GM12878 (cell line): ENCODE results near the gene PTPRH. TPM values are rescaled to one million over a fixed set of nuclear protein-coding genes. Genes with fewer than 3 reads are reported as not detected.
A peak's percentile ranks its signal among the peaks of the same experiment; 100 is the strongest.

Experiments used
- CHD4 ChIP-seq: fragments of 200-600 bp; sonication (generic); IDR thresholded peaks from 2 replicates; pipeline ENCODE4 v1.6.1; 2016; ENCODE audit warnings: mild to moderate bottlenecking
- EED ChIP-seq: sonication (generic); IDR thresholded peaks from 2 replicates; pipeline ENCODE4 v1.6.1; 2016; ENCODE audit warnings: antibody characterized with exemption, low read depth
- NFYB ChIP-seq: IDR thresholded peaks from 2 replicates; pipeline ENCODE4 v1.6.1; 2011; ENCODE audit warnings: low read depth, mild to moderate bottlenecking, low read length, improper control_type of control experiment, moderate library complexity; ENCODE audit not compliant: insufficient read depth
- NRF1 ChIP-seq: conservative IDR thresholded peaks from 2 replicates; pipeline ENCODE4 v1.6.1; 2011; ENCODE audit warnings: mild to moderate bottlenecking, low read depth, low read length, improper control_type of control experiment
- PAX5 ChIP-seq: IDR thresholded peaks from 2 replicates; pipeline ENCODE4 v1.6.1; 2011; ENCODE audit warnings: low read depth, low read length, borderline replicate concordance
- POLR2AphosphoS2 ChIP-seq: IDR thresholded peaks from 2 replicates; pipeline ENCODE4 v1.6.1; 2011; ENCODE audit warnings: low read depth, mild to moderate bottlenecking, low read length, improper control_type of control experiment, moderate library complexity
- RAD21 ChIP-seq: IDR thresholded peaks from 2 replicates; pipeline ENCODE4 v1.6.1; 2011; ENCODE audit warnings: mild to moderate bottlenecking, low read depth, low read length, moderate library complexity; ENCODE audit not compliant: insufficient read depth
- SPI1 ChIP-seq: IDR thresholded peaks from 2 replicates; pipeline ENCODE4 v1.6.1; 2011; ENCODE audit warnings: low read depth, mild to moderate bottlenecking, low read length, moderate library complexity, borderline replicate concordance; ENCODE audit not compliant: insufficient read depth
- TAF1 ChIP-seq: IDR thresholded peaks from 2 replicates; pipeline ENCODE4 v1.6.1; 2011; ENCODE audit warnings: mild to moderate bottlenecking, low read depth, low read length, borderline replicate concordance
- polyA plus RNA-seq, 11 experiments: library from polyadenylated mRNA; depleted of rRNA in 4 of 11; unstranded in 6 of 11; stranded (reverse) in 5 of 11; fragments of >200 nt; fragmentation: Nextera tagmentation in 4 of 11; fragmentation: Illumina TruSeq in 1 of 11; extraction: Ambion mirVana in 4 of 11; extraction: Trizol in 1 of 11; gene quantifications; 1 replicate in 1 of 11; 2 replicates in 10 of 11; pipeline versions ENCODE4 v1.2.1 to v1.2.3, GENCODE V29; 2011 to 2016; ENCODE audit warnings: inconsistent platforms in 2 of 11, missing spikeins in 2 of 11, low read depth in 1 of 11
- total RNA-seq, 4 experiments: library from RNA; depleted of rRNA in 3 of 4; stranded (reverse); fragments of >200 nt in 3 of 4; fragmentation: Illumina TruSeq in 1 of 4; extraction: Trizol in 1 of 4; gene quantifications; 2 replicates each; pipeline versions ENCODE4 v1.2.1 to v1.2.3, GENCODE V29; 2013 to 2021
- TF ChIP-seq, protein P1 (sequence below): IDR thresholded peaks from 2 replicates; pipeline ENCODE4 v1.6.1; 2011; ENCODE audit warnings: mild to moderate bottlenecking, low read depth, low read length, moderate library complexity; ENCODE audit not compliant: insufficient replicate concordance
- TF ChIP-seq, protein P2 (sequence below): IDR thresholded peaks from 2 replicates; pipeline ENCODE4 v1.6.1; 2011; ENCODE audit warnings: low read depth, low read length, improper control_type of control experiment, borderline replicate concordance
- TF ChIP-seq, protein P3 (sequence below): IDR thresholded peaks from 2 replicates; pipeline ENCODE4 v1.6.1; 2012; ENCODE audit warnings: low read length, inconsistent platforms

Gene PTPRH
- total and polyA plus RNA-seq, 10 of the 15 experiments (the other 5 are each of a cell fraction or from before 2014, with no cell fraction given) = 0.08 TPM; not detected in 9

DNA sequence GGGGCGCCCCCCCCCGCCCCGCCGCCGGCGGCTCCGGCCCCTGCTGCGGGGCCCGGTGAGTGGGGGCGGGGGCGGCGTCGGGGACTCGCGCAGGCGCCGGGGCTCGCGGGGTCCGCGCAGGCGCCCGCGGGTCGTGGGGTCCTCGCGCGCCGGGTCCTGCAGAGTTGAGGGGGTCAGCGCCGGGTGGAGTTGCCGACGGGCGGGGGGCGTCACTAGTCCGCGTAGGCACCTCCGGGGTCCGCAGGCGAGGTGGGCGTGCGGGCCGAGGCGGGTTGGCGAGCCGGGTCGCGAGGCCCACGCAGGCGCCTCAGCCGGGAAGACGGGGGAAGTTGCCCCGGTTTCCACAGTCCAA, 49.2 kb upstream of the PTPRH start (continued):
- TF ChIP-seq, protein P1, sequence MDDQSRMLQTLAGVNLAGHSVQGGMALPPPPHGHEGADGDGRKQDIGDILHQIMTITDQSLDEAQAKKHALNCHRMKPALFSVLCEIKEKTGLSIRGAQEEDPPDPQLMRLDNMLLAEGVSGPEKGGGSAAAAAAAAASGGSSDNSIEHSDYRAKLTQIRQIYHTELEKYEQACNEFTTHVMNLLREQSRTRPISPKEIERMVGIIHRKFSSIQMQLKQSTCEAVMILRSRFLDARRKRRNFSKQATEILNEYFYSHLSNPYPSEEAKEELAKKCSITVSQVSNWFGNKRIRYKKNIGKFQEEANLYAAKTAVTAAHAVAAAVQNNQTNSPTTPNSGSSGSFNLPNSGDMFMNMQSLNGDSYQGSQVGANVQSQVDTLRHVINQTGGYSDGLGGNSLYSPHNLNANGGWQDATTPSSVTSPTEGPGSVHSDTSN = no peak
- TF ChIP-seq, protein P2, sequence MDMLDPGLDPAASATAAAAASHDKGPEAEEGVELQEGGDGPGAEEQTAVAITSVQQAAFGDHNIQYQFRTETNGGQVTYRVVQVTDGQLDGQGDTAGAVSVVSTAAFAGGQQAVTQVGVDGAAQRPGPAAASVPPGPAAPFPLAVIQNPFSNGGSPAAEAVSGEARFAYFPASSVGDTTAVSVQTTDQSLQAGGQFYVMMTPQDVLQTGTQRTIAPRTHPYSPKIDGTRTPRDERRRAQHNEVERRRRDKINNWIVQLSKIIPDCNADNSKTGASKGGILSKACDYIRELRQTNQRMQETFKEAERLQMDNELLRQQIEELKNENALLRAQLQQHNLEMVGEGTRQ = no peak
- no peak for TF ChIP-seq SPI1
- TF ChIP-seq CHD4 = no peak
- TF ChIP-seq, protein P3, sequence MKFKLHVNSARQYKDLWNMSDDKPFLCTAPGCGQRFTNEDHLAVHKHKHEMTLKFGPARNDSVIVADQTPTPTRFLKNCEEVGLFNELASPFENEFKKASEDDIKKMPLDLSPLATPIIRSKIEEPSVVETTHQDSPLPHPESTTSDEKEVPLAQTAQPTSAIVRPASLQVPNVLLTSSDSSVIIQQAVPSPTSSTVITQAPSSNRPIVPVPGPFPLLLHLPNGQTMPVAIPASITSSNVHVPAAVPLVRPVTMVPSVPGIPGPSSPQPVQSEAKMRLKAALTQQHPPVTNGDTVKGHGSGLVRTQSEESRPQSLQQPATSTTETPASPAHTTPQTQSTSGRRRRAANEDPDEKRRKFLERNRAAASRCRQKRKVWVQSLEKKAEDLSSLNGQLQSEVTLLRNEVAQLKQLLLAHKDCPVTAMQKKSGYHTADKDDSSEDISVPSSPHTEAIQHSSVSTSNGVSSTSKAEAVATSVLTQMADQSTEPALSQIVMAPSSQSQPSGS = no peak
- TF ChIP-seq EED = no peak
- TF ChIP-seq PAX5 = no peak
- TF ChIP-seq POLR2AphosphoS2 = no peak
- no peak for TF ChIP-seq TAF1
- peak; percentile 39; the same call in 1 of the 2 replicates for TF ChIP-seq NRF1
- no peak for TF ChIP-seq RAD21
- TF ChIP-seq NFYB = no peak
- TF ChIP-seq, all 136 proteins: peak for 8
